ENCODE data around the gene ALPL. TPM values are rescaled to one million over a fixed set of nuclear protein-coding genes. Genes with fewer than 3 reads are reported as not detected.

The ALPL gene
- total RNA-seq, 6 donors from 2014 or later = 72.3 to 327 (median 182) TPM

GRCh38 chr1:21537932-21538630 is 28.9 kb downstream of the ALPL start:
- peak in 1 of 2 donors; percentile 16 for ATAC-seq (ENCODE audit: low FRiP score in 2 of 2)
- peak overlapping the region in 2 of 4 donors; percentile 32 to 51 for H3K27ac ChIP-seq

GRCh38 chr1:21539933-21540332 is 30.7 kb downstream of the ALPL start:
- TF ChIP-seq POLR2A (IDR thresholded peaks at IDR 0.05) (no peak), CTCF (IDR thresholded peaks at IDR 0.05) (peak in 3 of 6 experiments; percentile 8 to 20 (median 18))
- H3K4me3 ChIP-seq = no peak overlapping the region
- WGBS, 2 donors = 69 to 83% methylated on average over 12 to 13 of the region's 13 CpGs
- H3K27ac ChIP-seq = no peak overlapping the region
- DNase-seq = peak in 1 of 2 donors; percentile 37
- no peaks in the 10 kb centered on the region for H3K36me3 ChIP-seq
- H3K27me3 ChIP-seq = no peaks in the 10 kb centered on the region
- peaks cover 16 to 26% (median 17%) of the 10 kb centered on the region in 4 donors for H3K4me1 ChIP-seq
- no peak for ATAC-seq (ENCODE audit: low FRiP score in 2 of 2)
- no peaks in the 10 kb centered on the region for H3K9me3 ChIP-seq

More at GRCh38 chr1:21537932-21538630, 28.9 kb downstream of the ALPL start:
- Histone ChIP-seq H3K4me3 (no peak overlapping the region), H3K27me3 (no peaks in the 10 kb centered on the region), H3K36me3 (no peaks in the 10 kb centered on the region), H3K4me1 (peaks cover 16 to 22% (median 19%) of the 10 kb centered on the region in 4 donors), H3K9me3 (no peaks in the 10 kb centered on the region)
- peak in 1 of 2 donors; percentile 68 for DNase-seq
- TF ChIP-seq EP300 (IDR thresholded peaks at IDR 0.05) (peak in 1 of 4 donors; percentile 37), CTCF (IDR thresholded peaks at IDR 0.05) (no peak)
- WGBS, 2 donors = 47 to 53% methylated on average over 15 to 25 of the region's 27 CpGs

DNA sequence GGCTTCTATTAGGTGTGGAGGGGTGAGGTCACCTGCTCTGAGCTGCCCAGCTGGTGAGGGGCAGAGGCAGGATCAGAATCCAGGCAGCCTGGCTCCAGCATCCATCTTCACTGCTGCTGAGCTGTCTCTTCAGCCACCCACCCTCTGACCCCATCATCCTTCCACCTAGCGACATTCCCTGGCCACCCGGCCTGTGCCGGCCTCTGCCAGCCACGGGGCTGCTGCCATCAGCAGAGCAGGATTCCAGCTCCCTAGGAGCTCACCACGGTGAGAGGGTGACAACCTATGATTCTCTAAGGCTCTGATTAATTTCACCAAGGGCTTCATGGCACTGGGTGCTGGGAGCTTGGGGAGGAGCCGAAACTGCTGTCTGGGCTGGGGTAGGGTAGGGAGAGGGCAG is 32.1 kb downstream of the ALPL start:
- ATAC-seq (ENCODE audit: low FRiP score in 2 of 2) = no peak
- Histone ChIP-seq H3K4me3 (no peak overlapping the region), H3K27ac (no peak overlapping the region), H3K4me1 (peaks cover 9 to 26% (median 16%) of the 10 kb centered on the region in 4 donors), H3K27me3 (no peaks in the 10 kb centered on the region), H3K9me3 (no peaks in the 10 kb centered on the region), H3K36me3 (no peaks in the 10 kb centered on the region)
- TF ChIP-seq CTCF (IDR thresholded peaks at IDR 0.05) (no peak), POLR2A (IDR thresholded peaks at IDR 0.05) (no peak), POLR2AphosphoS5 (IDR thresholded peaks at IDR 0.05) (no peak), EP300 (IDR thresholded peaks at IDR 0.05) (no peak)
- WGBS, 2 donors = 64 to 77% methylated on average over 6 of the region's 6 CpGs
- peak in 1 of 2 donors; percentile 60 for DNase-seq

GRCh38 chr1:21541835-21542234 is 32.6 kb downstream of the ALPL start:
- ATAC-seq (ENCODE audit: low FRiP score in 2 of 2) (peak; percentile 63 to 77), DNase-seq (no peak)
- TF ChIP-seq POLR2A (IDR thresholded peaks at IDR 0.05) (no peak), CTCF (IDR thresholded peaks at IDR 0.05) (no peak), EP300 (IDR thresholded peaks at IDR 0.05) (no peak)
- H3K4me1 ChIP-seq = peaks cover 9 to 26% (median 16%) of the 10 kb centered on the region in 4 donors
- 40 to 69% methylated on average over 2 to 3 of the region's 3 CpGs for WGBS, 2 donors
- H3K9me3 ChIP-seq = no peaks in the 10 kb centered on the region
- H3K27ac ChIP-seq = no peak overlapping the region
- no peaks in the 10 kb centered on the region for H3K36me3 ChIP-seq
- H3K27me3 ChIP-seq = no peaks in the 10 kb centered on the region
- no peak overlapping the region for H3K4me3 ChIP-seq

DNA sequence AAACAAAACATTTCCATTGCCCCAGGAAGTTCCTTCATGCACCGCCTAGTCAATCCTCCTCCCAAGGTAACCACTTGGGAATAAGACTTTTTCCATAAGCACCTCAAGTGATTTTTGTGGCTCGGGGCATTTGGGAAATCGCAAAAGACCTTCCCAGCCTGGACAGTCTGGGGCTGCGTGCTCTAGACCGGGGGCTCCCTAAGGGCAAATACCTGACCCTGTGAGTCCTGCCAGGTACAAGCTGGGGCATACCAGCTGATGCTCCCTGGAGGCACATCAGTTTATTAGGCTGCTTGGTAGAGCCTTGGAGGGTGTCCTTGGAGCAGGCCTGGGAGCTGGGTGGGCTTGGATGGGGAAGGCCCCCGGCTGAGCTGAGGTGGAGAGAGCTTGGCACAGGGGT is 34.4 kb downstream of the ALPL start:
- no peaks in the 10 kb centered on the region for H3K36me3 ChIP-seq
- TF ChIP-seq POLR2AphosphoS5 (IDR thresholded peaks at IDR 0.05) = no peak
- TF ChIP-seq EP300 (IDR thresholded peaks at IDR 0.05) = no peak
- TF ChIP-seq POLR2A (IDR thresholded peaks at IDR 0.05) = no peak
- H3K9me3 ChIP-seq = no peaks in the 10 kb centered on the region
- H3K4me3 ChIP-seq = no peak overlapping the region
- H3K27me3 ChIP-seq = no peaks in the 10 kb centered on the region
- WGBS, 2 donors = 69 to 82% methylated on average over 4 to 6 of the region's 6 CpGs
- DNase-seq (no peak), ATAC-seq (ENCODE audit: low FRiP score in 2 of 2) (peak in 1 of 2 donors; percentile 2)
- peaks cover 0 to 12% (median 4%) of the 10 kb centered on the region in 4 donors for H3K4me1 ChIP-seq
- H3K27ac ChIP-seq = peak overlapping the region in 2 of 4 donors; percentile 49 to 59

Measured in upper lobe of left lung (tissue), 6 donors.